Superior temporal gyrus (tissue), 1 donor: Measurements from ENCODE around the gene DUOXA2.

Experiments used
- DNase-seq: peaks from one replicate; pipeline ENCODE4 v3.0.0-alpha.2; 2016; ENCODE audit errors: extremely low spot score

Gene DUOXA2

GRCh38 chr15:45162771-45163507 lies 48.8 kb downstream of the DUOXA2 start:
- peak; percentile 86 for DNase-seq

GRCh38 chr15:45163508-45163856 lies 49.4 kb downstream of the DUOXA2 start:
- no peak for DNase-seq

DNA sequence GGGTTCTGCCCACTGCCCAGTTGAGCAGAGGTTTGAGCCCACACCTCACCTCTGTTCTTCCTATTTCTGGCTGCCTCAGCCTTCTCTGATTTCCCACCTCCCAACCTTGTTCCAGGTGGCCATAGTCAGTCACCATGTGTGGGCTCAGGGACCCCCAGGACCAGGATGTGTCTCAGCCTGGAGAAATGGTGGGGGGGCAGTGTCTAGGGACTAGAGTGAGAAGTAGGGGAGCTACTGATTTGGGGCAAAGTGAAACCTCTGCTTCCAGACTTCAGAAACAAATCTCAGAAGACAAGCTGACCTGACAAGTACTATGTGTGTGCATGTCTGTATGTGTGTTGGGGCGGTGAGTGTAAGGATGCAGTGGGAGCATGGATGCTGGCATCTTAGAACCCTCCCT lies 50.8 kb downstream of the DUOXA2 start:
- no peak for DNase-seq

- DNase-seq, result no peak
Observed at GRCh38 chr15:45165536-45165935, 51.4 kb downstream of the DUOXA2 start.

DNA sequence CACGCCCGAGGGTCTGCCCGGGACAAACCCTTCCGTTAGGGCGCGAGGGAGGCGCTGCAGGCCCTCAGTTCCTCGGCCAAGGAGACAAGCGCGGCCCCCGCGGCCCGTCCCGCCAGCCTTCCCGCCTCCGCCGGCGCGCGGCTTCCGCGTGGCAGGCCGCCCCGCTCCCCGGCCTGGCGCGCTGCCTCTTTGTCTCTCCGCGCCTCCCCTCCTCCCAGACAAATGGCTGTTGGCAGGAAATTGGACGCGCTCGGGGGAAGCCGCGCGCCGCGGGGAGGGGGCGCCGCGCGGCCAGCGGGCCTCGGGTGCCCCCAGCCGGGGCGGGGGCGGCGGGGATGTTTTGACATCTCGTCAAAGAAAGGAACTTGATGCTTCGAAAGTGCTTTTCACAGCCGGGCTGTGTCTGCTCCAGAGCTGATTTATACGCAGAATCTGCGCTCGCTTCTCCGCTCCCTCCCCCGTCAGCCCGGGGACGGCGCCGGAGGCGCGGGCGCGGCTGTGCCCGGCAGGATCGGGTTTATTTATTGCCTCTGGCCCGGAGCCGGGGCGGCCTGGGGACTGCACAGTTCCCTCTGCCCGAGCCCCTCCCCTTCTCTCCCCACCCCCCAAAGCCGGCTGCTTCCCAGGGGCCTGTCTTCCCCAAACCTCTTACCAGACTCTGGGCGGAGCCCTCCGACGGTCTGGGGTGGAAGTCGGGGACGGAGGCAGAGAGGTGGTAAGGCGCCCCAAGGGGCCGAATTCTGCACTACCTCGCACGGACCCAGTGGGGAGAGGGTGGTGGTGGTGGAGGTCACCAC lies 52.9 kb downstream of the DUOXA2 start:
- peak; percentile 87 for DNase-seq

- DNase-seq, result no peak
Observed at GRCh38 chr15:45167631-45168205, 53.6 kb downstream of the DUOXA2 start.
